HG02840 (cell line): ENCODE data around the gene THTPA.

Source experiments
- ATAC-seq: cut with Tn5 transposase; IDR thresholded peaks from one replicate; pipeline ENCODE4 v1.9.1; 2021; ENCODE audit warnings: mild to moderate bottlenecking, moderate library complexity, moderate number of reproducible peaks; ENCODE audit not compliant: unreplicated experiment, low FRiP score

The THTPA gene

DNA sequence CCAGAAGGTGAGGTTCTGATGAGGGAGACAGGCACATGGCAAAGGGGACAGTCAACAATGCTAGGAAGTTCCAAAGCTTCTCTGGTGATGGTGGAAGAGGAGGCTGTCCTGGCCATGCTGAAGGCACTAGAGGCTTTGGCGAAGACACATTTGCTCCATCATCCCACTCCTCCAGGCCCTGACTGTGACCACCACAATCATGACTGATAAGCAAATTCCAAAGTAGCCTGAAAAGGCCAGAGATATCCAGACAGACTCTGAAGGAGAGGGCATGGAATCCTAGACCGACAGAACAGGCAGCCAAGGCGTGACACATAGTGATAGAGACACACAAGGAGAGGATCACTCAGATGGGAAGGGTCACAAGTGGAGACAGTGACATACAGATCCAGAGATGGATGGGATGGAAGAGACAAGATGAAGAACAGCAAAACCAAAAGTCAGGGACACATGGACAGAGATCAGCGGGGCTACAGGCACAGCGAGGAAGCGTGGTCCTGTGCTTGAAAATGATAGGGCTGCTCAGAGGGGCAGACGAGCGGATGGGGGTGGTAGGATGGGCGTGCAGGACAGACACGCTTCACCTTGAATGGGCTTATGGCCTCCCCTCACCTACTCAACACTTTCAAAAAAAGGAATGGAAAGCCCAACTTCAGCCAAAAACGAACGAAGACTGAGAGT is 5.8 kb upstream of the THTPA start:
- ATAC-seq, result no peak

DNA sequence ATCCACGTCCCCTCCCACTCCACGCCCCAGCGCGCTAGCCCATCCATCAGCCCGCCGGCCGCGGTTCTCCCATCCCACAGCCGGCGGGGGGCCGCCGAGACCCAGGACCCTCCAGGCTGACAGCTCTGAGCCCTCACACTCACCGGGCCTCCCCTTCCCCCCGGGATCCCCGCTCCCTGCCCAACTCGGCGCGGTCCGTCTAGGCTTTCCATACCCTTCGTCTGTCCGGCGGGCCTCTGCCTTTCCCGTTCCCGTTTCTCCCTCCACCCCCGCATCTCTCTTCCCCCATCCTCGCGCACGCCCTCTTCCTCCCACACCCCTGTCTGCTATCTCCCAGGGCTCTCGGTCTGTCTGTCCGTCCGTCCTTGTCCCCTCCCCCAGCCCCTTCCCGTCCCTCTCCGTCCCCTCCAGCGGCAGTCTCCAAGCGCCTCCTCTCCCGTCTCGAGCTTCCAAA is 5.2 kb upstream of the THTPA start:
- ATAC-seq, result no peak

DNA sequence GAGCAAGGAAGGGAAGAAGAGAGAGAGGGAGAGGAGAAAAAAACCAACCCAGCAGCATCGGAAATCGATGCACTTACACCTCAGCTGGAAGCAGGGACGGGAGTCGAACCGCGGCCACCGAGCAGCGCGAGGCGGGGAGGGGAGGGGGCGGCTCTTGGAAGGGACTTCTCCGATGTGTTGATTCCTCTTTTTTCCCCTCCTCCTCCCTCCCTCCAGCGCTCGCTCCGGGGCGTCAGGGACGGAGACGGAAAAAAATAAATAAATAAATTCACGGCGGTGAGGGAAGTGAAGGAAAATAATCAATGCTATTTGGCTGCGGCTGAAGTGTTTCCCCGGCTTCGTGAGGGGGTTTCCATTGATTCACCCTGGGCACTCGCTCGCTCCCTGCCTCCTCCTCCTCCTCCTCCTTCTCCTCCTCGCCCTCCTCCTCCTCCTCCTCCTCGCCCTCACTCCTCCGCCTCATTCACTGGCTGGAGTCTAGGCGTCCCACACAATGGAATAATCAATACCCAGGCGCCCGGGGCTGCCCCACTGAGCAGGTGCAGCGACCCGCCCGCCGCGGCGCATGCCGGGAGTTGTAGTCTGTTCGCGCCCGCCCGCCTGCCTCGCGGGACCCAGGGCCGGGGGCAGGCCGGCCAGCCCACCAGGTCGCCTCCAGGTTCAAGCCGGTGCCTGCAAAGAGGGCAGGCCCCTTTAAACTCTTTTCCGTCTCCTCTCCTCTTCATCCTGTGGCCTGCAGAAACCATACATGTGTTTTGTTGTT is 4.6 kb upstream of the THTPA start, which contains the start of gene ZFHX2:
TSS of gene ZFHX2 (minus strand) at position 500 of the 763 bp plus-strand sequence. CDS start 16,440 bp downstream, outside the sequence.
- ATAC-seq, result no peak

DNA sequence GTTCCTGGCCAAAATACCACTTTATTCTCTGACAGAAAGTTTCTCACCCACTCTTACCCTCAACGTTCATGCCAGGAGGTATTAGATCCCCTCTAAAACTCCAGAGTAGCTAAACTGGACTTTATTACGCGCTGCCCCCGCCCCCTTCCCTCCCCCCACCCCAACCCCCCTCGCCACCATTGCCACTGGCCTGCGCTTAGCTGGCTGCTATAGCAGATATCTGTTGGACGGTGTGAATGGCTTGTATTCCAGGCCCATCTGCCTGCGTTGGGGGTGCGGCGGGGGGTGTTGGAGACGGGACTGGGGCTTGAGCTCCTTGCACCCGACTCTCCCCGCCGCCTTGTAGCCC is 564 bp upstream of the THTPA start:
- ATAC-seq, result no peak

DNA sequence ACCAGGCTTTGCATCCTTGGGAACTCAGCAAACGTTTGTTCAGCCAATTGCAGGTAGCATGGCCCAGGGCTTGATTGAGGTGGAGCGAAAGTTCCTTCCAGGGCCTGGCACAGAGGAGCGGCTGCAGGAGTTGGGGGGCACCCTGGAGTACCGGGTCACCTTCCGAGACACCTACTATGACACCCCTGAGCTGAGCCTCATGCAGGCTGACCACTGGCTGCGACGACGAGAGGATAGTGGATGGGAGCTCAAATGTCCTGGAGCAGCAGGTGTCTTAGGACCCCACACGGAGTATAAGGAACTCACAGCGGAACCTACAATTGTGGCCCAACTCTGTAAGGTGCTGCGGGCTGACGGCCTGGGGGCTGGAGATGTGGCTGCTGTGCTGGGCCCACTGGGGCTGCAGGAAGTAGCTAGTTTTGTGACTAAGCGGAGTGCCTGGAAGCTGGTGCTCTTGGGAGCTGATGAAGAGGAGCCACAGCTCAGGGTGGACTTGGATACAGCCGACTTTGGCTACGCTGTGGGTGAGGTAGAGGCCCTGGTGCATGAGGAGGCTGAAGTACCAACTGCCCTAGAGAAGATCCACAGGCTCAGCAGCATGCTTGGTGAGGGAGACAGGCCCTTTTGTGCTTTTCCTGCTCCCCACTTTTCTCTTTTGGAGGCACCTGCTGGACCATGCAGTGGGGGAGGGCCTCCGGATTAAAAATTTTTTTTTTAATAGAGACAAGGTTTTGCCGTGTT is 799 bp downstream of the THTPA start:
- ATAC-seq, result no peak

DNA sequence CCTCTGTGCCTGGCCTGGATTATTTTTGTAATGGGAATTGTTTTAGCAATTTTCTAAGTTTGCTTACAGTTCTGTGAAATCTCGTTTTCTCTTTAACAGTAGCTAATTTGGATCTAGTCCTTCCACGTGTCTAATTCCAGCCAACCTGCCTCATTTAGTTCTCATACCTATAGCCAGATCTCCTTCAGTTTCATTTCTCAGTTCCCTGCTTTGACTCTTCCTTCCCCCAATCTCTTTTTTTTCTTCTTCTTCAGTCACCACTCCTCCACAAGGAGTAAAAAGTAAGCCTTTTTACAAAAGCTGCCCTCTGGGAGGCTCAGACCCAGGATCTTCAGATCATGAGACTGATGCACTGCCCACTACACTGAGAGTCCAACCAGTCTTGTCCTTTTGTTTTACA is 1.4 kb downstream of the THTPA start:
- ATAC-seq, result no peak

DNA sequence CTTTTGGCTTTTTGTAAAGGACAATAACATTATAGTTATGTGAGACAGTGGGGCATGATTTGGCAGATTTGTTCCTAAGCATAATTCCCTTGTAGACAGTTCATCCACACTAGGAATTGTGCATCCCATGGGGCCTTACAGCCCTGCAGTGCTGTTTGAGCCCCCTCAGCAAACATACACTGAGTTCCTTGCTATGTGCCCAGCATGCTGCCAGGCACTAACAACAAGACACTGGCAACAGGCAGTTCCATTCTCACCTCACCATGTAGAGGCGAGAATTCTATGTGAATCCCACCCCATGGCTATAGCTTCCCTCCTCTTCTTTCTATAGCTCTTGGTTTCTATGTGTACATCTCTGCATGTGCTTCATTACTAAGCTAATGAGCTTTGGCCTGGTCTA is 1.9 kb downstream of the THTPA start:
- ATAC-seq, result no peak

DNA sequence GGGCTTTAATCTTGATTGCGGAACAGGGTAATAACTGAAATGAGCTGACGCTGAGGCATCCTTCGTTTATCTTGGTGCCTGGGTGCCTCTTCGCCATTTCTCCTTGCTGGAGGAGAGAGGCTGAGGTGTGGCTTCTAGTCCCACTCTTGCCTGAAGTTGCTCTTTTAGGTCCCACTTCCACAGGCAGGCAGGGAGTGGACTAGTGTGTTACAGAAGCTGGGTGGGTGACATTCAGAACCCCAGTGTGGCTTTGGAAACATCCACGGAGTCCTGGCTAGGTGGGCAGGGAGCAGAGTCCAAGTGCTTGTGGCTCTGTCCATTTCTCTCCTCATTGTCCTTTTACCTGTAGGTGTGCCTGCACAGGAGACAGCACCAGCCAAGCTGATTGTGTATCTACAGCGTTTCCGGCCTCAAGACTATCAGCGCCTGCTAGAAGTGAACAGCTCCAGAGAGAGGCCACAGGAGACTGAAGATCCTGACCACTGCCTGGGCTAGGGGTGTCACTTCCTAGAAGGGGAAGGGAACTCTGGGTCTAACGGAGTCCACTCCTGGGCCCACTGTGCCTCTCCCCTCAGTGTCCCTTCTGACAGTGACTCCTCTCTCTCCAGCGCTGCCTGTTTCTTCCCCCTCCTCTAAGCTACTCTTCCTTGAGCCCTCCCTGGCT is 2.4 kb downstream of the THTPA start:
- no peak for ATAC-seq

DNA sequence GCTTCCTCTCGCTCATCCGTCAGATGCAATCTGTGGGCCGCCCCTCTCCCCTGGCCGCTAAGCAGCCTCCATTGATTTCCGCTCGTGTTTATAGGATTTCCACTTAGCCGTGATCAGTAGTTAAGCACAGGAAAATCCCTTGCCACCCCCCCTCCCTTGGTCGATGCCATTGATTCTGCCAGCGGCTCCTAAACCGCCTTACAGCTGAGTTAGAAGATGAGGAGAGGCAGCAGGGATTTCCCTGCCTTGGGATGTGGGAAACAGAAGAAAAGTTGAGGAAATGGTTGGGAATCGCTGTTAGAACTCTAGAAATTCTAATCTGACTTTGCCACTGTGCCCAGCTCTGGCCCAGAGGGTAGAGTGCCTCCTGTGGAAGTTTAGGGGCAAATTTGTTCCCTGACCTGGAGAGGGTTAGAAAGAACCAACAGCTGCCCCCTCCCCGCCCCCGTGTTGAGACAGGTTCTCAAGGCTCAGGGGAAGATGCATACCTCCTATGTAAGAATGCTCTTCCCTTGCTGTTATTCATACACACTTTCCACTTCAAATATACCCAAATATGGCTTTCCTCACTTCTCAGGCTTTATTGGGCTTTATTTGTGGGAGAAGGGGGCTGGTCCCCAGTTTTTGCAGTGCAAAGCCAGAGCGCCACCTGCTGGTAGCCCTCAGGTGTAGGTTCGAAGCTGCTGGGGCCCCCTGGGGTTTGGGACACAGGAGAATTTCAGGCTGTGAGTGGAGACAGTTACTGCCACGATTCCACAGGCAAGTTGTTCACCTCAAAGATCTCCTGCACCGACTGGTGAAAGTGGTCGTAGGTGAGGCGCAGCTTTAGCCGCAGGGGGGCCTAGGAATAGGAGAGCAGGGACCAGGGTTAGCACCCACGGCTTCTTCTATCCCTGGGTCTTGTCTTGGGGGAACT is 3.2 kb downstream of the THTPA start:
- ATAC-seq, result no peak

DNA sequence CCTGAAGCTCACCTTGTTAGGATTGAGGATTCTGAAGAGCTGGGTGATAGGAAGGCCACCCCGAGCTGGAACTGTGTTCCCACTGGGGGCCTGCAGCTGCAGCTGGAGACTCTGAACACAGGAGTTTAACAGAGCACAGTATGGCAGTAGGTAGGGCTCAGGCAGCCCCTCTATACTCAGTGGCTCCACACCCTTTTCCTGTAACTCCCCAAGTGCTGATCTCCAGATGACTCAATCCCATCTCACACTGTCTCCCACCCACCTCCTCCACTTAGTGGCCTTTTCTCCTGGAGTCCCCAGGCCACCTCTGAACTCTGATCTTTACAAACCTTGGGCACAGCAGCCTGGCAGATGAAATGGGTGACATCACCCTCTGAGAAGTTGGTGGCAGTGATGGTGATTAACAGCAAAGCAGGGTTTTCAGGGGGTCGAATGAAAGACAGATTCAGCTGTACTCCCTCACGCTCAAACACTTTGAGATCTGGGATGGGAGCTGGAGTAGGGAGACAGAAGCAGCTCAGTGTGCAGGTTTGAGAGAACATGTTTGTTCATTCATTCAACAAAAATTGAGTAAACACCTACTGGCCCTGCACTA is 4.0 kb downstream of the THTPA start:
- no peak for ATAC-seq

DNA sequence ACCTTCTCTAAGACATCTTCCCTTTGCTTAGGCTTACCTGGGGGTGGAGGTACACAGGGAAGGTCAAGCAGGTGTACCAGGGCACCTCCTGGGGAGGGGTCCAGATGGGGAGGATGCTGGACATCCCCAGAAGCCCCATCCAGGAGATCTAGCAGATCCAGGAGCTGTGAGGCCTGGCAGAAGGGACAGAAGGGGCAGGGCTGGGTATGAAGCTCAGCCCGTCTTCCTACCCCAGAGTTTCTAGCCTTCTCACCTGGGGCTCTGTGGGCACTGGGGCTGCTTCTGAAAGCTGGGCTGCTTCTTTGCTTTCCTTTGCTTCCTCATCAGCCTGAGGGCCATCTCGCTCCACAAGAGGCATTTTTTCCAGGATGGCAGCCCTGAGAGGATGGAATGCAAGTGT is 5.2 kb downstream of the THTPA start:
- ATAC-seq, result no peak

DNA sequence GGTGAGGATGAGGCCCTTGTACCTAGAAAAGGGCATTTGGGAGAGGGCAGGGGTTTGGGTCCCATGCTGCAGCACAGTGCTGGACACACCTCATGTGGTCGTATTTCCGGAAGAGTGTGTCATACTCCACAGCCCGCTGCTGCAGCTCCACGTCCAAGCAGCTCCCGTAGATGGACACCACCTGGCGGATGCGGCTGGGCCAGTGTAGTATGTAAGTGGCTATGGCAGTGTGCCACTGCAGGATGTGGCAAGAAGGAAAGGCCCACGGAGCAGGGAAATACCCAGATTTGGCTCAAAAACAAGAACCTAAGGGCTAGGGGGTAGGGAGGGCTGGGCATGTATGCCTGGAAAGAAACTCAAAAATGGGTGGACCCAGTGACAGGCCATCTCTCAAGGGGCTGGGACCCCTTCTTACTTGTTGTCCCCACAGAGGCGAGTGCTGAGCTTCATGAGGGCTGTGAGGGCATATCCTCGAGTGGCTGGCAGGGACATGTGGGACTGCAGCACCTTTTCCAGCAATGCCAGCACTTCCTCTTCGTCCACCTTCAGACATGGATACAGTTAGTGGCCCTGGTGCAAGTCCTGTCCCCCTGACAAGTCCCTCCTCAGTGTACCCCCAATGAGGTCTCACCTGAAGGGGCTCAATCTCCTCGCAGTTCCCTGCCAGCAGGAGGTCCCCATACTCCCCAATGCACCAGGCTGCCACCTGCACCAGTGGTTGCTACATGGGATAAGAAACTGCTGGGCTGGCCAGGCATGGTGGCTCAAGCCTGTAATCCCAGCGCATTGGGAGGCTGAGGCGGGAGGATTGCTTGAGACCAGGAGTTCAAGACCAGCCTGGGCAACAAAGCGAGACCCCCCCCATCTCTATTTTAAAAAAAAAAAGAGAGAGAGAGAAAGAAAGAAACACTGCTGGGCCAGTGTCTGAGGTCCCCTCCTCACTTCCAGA is 6.1 kb downstream of the THTPA start:
- ATAC-seq, result no peak

DNA sequence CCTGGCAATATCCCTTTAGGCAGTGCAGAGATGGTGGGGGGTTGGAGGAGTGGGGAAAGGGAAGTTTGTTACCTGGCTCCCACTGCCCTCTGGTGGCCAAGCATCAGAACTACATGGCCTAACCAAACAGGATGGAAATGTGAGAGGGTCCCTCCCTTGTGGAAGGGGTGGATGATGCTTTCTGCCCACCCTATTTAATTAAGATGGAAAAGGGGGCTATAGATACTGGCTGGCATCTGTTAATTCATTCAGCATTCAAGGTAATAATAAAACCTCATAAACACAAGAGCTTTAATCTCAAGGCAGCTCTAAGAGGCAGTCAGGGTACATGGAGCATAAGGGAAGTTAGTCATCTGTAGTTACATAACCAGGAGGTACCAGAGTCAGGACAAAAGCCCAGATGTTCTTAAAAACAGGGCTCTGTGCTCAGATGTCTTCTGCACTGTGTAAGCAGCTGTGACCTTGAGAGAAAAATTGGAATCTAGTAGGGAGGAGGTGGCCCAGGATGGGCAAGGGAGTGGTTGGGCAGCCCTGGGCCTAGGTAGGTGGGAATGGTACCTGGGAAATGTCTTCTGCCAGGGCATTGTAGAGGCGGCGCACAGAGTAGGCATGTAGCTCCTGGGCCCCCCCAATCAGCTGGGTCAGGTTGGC is 6.9 kb downstream of the THTPA start:
- no peak for ATAC-seq

DNA sequence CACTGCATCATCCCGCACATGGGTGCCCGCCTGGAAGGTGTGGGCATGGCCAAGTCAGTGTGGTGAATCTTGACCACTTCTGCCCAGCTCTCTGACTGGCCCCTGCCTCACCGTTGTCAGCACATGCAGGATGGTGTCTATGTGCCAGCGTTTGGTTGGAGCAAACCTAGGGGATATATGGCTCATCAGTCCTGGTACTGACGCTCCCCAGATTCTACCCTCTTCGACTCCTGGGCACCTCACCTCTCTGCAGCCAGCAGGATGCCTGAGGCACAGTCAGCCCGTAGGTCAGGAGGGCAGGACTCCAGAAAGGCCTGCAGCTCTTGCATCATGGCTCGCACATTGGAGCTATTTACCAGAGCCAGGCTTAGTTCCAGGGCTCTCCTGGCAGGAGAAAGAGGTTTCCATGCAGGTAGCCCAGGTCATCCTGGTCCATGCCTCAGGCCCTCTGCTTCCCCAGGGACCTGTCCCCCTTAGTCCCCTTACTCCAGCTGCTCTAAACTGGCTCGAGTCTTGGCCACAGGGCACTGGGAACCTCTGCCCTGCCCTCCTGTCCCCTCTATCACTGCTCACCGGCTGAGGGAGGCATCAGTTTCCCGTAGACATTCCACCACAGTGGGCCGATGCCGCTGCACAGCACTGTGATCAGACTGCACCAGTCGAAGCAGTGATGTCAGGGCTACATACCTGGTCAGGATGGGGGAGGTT is 7.6 kb downstream of the THTPA start:
- ATAC-seq, result no peak

DNA sequence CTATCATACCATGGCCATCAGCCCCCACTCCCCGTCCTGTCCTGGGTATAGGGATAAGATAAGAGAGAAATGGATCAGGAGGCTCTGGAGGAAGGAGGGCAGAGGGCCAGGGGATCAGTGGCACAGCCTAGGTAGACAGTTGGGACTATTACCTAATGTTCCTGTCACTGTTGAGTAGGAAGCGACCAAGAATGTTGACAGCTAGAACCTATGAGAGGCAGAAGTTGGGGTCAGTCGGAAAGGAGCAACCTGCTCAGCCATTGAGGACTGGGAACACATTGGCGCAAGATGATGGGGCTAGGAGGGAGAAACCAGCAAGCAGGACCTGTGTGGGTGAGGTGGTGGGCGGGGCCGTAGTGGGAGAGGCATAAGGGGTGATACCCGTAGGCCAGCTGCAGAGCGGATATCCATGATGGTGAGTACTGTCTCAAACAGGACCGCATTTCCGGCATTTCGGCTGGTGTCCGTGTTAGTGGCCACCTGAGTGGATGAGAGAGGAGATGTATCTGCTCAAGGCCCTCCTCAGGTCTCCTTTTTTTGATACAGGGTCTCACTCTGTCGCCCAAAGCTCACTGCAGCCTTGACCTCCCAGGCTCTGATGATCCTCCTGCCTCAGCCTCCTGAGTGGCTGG is 8.2 kb downstream of the THTPA start:
- ATAC-seq, result no peak

DNA sequence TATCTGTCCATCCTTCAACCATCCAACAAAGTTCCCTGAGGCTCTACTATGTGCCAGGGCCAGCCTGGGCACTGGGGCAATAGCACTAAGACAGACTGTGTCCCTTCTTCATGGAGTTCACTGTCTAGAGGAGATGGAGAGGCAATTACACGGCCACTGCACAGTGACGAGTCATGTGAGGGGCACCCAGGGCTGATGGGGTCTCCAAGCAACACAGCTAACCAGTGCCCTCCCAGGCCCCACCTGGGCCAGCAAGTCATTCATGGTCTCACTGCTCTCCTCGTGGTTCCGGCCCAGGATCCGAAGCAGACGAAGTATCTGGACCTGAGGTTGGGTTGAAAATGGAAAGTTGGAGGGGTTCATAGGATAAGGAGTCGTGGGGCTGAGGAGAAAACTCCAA is 8.8 kb downstream of the THTPA start:
- no peak for ATAC-seq

DNA sequence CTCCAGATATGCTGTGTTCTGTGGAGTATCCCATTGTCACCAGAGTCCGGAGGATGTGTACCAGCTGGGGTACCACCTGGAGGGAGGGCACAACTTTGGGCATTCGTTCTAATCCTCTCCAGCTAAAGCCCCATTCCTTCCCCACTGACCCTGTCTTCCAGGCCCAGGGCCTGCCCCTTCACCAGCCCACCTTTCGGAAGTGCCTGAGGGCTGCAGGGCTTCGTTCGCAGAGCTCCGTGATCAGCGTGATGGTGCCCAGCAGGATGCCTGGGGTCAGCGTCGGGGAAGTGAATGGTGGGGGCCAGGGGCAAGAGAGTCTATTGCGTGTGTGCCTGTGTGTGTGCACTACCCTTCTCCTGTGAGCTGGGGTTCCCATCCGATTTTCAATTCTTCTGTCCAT is 9.6 kb downstream of the THTPA start:
- no peak for ATAC-seq
